ENCODE data around the gene HNRNPLL. TPM values are rescaled to one million over a fixed set of nuclear protein-coding genes. Genes with fewer than 3 reads are reported as not detected.

Gene HNRNPLL
- total and polyA plus RNA-seq, 2 of the 13 experiments (the other 11 are each of a cell fraction or from before 2014, with no cell fraction given) = 49.4 to 103 TPM

DNA sequence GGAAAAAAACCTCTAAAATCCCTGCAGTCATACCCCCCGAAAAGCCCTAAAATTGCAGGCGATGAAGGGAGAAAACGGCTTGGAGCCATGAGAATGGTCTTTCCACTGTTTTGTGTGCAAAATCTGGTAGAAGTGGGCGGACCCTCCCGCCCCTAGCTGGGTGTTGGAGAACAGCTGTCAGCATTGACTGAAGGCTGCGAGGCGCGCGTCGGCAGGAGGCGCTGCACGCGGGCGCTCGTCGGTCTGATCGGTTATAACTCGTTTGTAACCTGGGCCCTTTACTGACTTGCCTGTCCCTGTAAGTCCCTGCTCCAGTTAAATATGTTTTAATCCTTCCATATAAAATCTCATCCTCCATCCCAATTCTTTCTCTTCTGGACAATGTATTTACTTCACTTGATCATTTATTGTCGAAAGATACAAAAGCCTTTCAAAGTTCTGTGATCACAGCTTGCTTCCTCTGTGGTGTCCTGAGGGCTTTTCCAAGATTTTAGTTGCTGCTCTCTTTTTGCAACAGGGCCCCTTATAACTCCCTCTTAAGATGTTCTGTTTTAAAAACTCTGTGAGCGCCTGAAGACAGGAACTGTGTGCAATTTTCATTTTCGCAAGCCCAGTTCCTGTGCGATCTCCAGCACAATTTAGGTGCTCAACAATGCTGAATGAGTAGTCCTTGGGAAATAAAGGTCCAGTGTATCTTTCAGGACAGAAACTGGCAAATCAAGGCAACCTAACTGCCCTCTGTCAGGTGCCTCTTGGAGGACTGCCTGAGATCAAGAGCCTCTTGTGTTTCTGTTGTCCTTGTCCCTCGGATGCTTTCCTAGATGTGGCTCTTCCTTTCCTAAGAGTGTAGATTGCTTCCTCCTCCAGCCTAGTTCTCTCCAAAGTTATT lies 918 bp upstream of the HNRNPLL start (continued):
- TF ChIP-seq, protein P1, sequence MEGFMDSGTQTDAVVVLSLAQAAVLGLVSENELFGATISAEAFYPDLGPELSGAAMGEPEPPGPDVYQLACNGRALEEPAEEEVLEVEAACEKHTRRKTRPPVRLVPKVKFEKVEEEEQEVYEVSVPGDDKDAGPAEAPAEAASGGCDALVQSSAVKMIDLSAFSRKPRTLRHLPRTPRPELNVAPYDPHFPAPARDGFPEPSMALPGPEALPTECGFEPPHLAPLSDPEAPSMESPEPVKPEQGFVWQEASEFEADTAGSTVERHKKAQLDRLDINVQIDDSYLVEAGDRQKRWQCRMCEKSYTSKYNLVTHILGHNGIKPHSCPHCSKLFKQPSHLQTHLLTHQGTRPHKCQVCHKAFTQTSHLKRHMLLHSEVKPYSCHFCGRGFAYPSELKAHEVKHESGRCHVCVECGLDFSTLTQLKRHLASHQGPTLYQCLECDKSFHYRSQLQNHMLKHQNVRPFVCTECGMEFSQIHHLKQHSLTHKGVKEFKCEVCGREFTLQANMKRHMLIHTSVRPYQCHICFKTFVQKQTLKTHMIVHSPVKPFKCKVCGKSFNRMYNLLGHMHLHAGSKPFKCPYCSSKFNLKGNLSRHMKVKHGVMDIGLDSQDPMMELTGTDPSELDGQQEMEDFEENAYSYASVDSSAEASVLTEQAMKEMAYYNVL (CRISPR knock-in tag; IDR thresholded peaks at IDR 0.05; ENCODE audit: borderline replicate concordance) = no peak
- TF ChIP-seq ELF4 (CRISPR knock-in tag; IDR thresholded peaks at IDR 0.05; ENCODE audit: borderline replicate concordance) (0 out of 2 replicates have a peak, but pooled peaks have one; percentile 3), BRD4 (CRISPR knock-in tag; IDR thresholded peaks at IDR 0.05) (no peak), REPIN1 (CRISPR knock-in tag; IDR thresholded peaks at IDR 0.05; ENCODE audit: borderline replicate concordance, low read depth) (peak; percentile 58), EED (CRISPR knock-in tag; IDR thresholded peaks at IDR 0.05) (0 out of 2 replicates have a peak, but pooled peaks have one; percentile 42), FOXA3 (CRISPR knock-in tag; IDR thresholded peaks at IDR 0.05) (peak; percentile 66), GFI1 (CRISPR knock-in tag; IDR thresholded peaks at IDR 0.05; ENCODE audit: borderline replicate concordance) (peak; percentile 79)
- TF ChIP-seq, protein P2, sequence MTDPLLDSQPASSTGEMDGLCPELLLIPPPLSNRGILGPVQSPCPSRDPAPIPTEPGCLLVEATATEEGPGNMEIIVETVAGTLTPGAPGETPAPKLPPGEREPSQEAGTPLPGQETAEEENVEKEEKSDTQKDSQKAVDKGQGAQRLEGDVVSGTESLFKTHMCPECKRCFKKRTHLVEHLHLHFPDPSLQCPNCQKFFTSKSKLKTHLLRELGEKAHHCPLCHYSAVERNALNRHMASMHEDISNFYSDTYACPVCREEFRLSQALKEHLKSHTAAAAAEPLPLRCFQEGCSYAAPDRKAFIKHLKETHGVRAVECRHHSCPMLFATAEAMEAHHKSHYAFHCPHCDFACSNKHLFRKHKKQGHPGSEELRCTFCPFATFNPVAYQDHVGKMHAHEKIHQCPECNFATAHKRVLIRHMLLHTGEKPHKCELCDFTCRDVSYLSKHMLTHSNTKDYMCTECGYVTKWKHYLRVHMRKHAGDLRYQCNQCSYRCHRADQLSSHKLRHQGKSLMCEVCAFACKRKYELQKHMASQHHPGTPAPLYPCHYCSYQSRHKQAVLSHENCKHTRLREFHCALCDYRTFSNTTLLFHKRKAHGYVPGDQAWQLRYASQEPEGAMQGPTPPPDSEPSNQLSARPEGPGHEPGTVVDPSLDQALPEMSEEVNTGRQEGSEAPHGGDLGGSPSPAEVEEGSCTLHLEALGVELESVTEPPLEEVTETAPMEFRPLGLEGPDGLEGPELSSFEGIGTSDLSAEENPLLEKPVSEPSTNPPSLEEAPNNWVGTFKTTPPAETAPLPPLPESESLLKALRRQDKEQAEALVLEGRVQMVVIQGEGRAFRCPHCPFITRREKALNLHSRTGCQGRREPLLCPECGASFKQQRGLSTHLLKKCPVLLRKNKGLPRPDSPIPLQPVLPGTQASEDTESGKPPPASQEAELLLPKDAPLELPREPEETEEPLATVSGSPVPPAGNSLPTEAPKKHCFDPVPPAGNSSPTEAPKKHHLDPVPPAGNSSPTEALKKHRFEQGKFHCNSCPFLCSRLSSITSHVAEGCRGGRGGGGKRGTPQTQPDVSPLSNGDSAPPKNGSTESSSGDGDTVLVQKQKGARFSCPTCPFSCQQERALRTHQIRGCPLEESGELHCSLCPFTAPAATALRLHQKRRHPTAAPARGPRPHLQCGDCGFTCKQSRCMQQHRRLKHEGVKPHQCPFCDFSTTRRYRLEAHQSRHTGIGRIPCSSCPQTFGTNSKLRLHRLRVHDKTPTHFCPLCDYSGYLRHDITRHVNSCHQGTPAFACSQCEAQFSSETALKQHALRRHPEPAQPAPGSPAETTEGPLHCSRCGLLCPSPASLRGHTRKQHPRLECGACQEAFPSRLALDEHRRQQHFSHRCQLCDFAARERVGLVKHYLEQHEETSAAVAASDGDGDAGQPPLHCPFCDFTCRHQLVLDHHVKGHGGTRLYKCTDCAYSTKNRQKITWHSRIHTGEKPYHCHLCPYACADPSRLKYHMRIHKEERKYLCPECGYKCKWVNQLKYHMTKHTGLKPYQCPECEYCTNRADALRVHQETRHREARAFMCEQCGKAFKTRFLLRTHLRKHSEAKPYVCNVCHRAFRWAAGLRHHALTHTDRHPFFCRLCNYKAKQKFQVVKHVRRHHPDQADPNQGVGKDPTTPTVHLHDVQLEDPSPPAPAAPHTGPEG (CRISPR knock-in tag; IDR thresholded peaks at IDR 0.05) = peak; percentile 76; the same call in 1 of the 2 replicates
- TF ChIP-seq, protein P3, sequence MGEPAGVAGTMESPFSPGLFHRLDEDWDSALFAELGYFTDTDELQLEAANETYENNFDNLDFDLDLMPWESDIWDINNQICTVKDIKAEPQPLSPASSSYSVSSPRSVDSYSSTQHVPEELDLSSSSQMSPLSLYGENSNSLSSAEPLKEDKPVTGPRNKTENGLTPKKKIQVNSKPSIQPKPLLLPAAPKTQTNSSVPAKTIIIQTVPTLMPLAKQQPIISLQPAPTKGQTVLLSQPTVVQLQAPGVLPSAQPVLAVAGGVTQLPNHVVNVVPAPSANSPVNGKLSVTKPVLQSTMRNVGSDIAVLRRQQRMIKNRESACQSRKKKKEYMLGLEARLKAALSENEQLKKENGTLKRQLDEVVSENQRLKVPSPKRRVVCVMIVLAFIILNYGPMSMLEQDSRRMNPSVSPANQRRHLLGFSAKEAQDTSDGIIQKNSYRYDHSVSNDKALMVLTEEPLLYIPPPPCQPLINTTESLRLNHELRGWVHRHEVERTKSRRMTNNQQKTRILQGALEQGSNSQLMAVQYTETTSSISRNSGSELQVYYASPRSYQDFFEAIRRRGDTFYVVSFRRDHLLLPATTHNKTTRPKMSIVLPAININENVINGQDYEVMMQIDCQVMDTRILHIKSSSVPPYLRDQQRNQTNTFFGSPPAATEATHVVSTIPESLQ (CRISPR knock-in tag; conservative IDR thresholded peaks at IDR 0.05) = no peak
- TF ChIP-seq, protein P4, sequence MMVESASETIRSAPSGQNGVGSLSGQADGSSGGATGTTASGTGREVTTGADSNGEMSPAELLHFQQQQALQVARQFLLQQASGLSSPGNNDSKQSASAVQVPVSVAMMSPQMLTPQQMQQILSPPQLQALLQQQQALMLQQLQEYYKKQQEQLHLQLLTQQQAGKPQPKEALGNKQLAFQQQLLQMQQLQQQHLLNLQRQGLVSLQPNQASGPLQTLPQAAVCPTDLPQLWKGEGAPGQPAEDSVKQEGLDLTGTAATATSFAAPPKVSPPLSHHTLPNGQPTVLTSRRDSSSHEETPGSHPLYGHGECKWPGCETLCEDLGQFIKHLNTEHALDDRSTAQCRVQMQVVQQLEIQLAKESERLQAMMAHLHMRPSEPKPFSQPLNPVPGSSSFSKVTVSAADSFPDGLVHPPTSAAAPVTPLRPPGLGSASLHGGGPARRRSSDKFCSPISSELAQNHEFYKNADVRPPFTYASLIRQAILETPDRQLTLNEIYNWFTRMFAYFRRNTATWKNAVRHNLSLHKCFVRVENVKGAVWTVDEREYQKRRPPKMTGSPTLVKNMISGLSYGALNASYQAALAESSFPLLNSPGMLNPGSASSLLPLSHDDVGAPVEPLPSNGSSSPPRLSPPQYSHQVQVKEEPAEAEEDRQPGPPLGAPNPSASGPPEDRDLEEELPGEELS (CRISPR knock-in tag; IDR thresholded peaks at IDR 0.05) = peak; percentile 19; the same call in 1 of the 2 replicates
- TF ChIP-seq, protein P5, sequence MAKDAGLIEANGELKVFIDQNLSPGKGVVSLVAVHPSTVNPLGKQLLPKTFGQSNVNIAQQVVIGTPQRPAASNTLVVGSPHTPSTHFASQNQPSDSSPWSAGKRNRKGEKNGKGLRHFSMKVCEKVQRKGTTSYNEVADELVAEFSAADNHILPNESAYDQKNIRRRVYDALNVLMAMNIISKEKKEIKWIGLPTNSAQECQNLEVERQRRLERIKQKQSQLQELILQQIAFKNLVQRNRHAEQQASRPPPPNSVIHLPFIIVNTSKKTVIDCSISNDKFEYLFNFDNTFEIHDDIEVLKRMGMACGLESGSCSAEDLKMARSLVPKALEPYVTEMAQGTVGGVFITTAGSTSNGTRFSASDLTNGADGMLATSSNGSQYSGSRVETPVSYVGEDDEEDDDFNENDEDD (CRISPR knock-in tag; IDR thresholded peaks at IDR 0.05; ENCODE audit: borderline replicate concordance) = peak; percentile 33; the same call in 1 of the 2 replicates
- TF ChIP-seq, protein P6, sequence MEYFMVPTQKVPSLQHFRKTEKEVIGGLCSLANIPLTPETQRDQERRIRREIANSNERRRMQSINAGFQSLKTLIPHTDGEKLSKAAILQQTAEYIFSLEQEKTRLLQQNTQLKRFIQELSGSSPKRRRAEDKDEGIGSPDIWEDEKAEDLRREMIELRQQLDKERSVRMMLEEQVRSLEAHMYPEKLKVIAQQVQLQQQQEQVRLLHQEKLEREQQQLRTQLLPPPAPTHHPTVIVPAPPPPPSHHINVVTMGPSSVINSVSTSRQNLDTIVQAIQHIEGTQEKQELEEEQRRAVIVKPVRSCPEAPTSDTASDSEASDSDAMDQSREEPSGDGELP (IDR thresholded peaks at IDR 0.05; ENCODE audit: borderline replicate concordance, low read depth) = peak; percentile 99
